NCI-H1417 (cell line): Measurements from ENCODE around the gene ERC2.
A peak's percentile ranks its signal among the peaks of the same experiment; 100 is the strongest.

Experiments
- DNase-seq, 3 experiments: peaks; one replicate each; lab custom pipeline; 2025; lab: John Stamatoyannopoulos, UW

Gene ERC2

DNA sequence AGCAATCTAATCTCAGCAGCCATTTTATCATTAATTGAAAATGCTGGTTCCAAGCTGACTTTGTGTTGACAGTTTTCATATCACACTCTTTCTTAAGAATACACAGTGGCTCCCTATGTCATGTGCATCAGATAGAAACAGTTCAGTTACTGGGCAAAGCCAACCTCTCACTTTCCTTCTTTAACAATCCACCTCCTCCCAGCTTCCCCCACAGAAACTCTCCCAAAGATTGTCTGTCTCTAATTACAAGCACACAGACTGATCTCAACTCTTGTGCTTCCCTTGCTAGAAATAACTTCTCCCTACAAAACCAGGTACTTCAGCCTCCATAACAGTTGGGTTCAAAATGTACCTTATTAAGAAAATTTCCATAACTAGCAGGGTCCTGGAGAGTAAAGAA lies 752.2 kb downstream of the ERC2 start:
- no peak for DNase-seq

DNA sequence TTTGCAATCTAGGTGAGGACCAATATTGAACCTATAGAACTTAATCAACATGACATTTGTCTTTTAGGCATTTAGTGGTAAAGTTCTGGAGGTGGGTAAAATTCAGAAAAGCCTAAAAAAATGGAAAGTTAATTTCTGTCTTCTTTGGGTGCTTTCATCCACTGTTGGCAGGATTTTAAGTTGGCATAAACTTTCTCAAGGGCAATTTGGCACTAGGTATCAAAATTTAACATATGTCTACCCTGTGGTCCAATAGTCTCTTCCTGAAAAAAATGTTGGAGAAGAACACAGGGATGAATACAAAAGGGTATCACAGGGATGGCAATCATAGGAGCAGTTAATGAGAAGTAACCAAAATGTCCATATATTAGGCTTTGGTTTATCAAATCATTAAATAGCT lies 754.2 kb downstream of the ERC2 start:
- DNase-seq: no peak

DNA sequence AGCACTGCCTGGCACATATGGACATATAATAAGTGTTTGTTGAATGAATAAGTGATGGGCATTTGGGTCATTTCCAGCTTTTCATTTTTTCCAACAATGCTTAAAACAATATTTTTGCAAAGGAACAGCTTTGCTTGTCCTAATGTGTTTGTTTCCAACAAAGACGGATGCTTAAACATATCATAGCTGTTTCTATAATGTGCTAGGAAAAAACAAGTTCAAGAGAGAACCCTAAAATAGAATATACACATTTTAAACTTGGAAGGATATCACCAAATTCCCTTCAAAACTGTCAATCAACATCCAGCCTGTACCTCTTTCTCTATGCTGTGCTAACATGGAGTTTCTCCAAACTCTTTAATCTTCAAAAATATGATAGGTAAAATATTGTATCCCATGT lies 756.6 kb downstream of the ERC2 start:
- DNase-seq: no peak

DNA sequence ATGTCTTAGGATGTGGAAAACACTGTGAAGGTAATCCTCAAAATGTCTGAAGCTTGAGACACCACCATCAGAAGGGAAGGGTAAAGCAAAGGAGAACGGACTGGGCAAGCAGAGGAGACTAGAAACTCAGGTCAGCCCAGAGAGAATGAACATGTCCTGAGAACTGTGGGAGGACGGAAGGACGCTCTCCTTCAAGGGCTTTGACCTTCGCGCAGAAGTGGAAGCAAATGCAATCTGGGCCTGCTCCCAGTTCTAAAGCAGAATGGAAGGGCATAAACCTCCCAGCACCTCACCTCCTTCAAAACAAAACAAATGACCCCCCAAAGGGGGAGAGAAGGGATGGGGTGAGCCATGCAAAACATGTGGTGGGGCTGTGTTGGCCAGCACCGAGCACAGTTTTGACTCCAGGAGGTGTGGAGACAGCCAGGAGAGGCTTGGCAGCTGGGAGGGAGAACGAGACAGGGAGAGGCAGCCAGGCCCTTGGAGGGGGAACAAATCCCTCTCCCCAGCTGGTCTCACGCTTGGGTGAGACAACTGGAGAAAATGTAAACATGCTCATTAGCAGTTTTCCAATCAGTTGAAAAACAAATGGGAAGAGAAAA lies 758.8 kb downstream of the ERC2 start:
- DNase-seq: no peak

DNA sequence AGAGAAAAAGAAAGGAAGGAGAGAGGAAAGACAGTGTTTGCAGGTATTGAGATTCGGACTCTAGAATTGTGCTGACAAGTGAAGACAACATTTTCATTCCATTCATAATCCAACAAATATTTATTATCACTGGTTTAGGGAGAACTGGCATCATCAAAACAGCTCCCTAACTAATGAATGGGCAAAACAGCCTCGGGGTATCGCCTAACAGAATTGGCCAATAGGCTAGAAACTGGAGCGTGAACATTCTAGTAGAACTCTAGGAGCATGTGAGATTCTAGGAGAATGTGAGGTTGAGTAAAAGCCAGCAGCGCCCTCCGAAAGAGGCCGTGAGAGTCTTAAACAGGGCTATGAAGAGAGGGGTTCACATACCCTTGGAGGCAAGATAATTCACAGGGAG lies 759.3 kb downstream of the ERC2 start:
- DNase-seq: no peak

DNA sequence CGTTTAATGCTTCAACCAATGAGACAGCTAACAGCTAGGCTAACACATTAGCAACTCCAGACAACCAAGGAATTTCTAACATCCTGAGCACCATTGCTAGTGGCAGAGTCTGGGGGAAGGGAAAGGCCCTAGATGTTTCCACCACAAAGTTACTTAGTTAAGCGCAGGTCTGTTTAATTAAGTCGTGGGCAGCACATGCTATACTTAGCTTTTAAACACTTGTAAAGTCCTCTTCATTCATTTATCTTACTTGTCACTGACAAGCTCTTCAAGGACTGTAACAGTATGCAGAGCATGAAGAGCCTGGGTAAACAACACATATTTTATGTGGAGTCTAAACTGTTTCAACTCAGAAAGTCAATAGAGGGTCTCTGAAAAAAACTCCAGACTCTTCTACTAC lies 760.0 kb downstream of the ERC2 start:
- DNase-seq: peak; percentile 12 to 80 (median 49)

DNA sequence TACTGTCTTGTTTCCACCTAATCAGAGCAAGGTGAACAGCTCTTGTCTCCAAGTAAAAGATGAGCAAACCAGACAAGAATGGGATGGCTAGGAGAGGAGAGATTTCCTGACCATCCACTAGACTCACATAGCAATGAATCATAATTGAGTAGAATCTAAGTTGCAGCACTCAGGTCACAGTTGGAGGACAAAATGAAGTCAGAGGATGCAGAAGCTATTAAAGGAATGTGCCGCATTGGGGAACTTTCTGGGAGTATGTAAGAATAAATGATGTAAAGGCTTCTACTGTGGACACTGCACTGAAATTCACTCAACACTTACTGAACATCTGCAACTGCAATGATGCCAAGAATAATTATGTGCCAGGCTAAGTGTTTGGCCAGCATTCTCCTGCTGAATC lies 763.7 kb downstream of the ERC2 start:
- no peak for DNase-seq

DNA sequence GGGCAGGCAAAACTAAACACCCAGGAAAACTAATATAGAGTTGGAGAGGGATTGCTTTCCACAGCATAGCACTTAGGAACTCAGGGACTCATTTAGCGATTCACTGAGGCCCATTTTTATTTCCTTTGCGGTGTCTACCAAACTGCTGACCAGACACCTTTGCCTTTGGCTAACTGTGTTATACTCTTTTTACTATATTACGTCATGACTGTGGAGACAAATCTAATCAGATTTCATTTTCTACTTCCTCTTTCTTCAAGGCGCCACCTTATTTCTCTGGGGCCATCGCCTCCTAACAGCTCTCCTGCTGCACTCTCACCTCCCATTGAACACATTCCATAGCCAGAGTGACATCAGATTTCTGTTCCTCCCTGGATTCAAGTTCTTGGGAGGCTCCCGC lies 765.4 kb downstream of the ERC2 start:
- DNase-seq: no peak

DNA sequence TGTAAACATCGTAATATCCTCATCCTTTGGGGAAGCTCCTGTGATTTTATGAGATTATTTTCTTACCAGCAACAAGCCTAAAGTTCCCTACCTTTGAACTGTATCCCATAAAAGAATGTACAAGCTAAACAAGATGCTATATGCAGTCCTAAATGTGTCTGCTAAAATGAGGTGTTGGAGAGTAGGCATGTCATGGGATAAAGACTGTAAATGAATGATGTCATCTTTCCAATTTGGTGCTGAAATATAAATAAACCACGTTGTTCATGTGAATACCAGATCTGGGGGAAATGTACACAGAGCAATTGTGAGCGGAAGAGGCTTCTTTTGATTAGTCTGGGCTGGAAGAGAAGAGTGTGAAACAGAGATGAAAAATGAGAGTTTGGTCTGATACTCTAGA lies 766.3 kb downstream of the ERC2 start:
- peak in 1 of 3 experiments; percentile 2 for DNase-seq

DNA sequence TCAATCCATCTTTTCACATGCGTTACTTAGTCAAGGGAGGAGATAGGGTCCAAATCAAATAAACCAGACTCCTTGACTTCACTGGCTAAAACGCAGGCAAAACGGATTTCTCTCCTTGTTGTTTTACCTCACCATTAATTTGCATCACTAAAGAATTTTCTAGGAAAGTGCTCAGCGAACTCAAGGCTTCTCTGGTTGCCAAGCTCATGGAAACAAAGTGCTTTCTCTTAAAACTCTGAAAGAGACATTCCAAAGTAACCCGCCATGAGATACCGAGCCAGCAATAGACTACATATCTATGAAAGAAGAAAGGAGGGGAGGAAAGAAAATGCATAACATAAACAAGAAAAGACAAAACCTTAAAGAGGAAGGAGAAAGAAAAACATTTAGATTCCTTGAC lies 769.4 kb downstream of the ERC2 start:
- DNase-seq: no peak

DNA sequence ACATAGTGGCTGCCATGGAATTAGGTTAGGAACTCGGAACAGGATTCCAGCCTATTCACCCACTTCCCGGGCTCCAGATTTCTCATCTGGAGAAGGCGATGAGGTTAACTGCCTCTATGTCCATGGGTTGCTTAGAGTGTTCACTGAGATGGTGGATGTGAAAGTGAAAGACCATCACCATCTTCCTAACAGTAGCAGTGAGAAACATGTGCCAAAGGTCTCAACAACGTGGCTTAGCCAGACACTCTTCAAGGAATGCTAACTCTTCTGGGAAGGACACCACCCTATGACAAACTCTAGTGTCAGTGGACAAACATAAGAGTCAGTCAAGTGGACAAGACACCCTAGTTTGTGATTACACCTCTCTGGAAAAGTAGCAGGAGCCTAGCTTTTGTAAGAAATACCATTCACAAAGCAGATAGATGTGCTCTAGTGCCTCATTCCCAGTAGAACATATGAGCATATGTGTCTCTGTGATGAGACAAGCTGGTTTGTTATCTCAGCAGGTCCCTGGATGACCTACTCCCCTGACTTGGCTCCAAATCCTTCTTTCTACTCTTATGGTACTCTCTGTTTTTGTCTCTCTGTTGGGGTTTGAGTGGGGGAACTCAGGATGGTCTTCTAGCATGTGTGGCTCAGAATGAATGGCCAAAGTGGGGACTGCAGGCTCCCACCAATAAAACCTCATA lies 770.9 kb downstream of the ERC2 start:
- DNase-seq: no peak

DNA sequence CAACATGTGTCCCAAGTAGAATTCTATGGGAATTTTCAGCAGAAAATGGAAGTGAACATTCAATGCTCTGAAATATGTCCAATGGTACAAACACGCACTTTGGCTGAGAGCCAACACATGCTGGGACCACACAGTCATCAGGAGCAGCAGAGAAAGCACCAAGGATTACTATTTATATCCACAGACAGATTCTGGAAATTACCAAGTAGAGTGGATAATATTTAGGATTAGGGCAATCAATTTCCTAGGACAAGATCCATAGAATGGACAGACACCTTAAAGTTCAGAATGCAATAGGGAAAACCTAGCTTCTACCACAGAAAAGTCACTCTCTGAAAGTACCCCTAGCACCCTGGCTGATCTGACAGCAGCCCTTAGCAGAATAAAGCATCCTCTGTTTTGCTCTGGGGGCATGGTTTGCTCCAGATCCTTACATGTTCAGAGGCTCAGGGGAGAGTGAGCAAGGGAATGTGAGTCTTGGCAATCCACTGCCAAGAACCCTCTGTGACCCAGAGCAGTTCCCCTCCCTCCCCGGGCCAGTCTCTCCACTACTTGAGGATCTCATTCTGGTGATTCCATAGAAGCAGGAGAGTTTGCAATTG lies 775.2 kb downstream of the ERC2 start:
- peak in 2 of 3 experiments; percentile 13 to 58 for DNase-seq

DNA sequence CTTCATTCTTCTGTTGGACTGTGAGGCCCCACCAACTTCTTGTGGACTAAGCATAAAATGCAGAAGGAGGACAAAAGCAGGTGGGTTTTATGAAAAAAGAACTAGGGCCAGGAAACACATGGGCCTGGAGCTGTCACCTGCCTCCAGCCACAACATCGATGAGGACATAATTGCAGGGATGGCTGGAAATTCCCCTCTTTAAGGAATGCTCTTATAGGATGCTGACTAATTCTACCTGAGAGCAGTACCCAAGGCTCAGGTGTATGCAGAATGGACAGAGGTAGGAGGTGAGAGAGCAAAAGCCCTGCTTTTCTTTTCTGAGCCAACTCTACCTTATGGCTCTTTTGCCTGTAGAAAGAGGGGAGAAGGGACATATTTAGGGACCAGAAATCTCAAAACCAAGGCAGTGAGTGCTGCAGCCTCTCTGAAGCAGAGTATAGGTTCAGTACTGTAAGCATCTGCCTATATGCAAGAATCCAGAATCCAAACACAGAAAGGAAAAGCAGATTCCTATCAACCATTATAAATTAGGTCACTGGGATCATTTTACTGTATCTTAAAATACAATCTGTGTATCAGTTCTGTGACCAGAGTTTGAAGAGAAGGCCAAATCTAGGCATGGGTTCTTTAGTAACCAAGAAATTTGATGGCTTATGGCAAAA lies 775.8 kb downstream of the ERC2 start:
- peak in 2 of 3 experiments; percentile 1 to 54 for DNase-seq

DNA sequence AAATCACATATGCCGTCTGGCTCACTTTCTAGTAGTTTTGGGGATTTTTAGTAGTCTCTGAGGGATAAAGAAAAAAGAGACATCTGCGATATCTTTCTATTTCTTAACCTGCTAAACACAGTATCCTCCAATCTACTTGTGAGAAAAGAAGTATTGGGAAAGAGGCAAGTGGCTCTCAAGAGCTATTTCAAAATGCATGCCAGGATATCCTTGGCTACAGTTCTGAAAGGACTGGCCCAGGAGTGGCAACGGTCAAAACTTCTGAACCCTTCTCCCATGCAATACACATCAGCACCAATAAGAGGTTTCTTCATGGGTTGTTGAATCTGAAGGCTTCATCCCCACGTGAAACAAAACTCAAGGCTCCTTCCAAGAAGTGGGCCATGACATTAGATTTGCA lies 777.1 kb downstream of the ERC2 start:
- peak in 1 of 3 experiments; percentile 24 for DNase-seq

DNA sequence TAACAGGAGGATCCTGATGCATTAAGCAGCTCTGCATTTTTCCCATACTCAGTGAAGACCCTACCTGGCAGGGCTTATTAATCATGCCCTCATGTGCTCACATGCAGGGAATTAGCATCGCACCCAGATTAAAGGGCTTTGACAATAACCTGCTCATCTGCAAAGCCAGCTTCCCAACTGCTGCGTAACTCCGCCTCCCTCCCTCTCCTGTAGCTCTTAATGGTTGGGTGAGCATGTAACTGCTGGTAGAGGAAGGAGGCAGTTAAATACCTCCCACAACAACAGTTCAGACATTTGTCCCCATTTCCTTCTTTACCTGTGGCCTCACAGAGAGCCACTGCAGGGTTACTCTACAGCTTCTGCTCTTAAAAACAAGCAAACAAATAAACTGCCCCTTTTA lies 777.5 kb downstream of the ERC2 start:
- DNase-seq: peak; percentile 48 to 69 (median 65)

DNA sequence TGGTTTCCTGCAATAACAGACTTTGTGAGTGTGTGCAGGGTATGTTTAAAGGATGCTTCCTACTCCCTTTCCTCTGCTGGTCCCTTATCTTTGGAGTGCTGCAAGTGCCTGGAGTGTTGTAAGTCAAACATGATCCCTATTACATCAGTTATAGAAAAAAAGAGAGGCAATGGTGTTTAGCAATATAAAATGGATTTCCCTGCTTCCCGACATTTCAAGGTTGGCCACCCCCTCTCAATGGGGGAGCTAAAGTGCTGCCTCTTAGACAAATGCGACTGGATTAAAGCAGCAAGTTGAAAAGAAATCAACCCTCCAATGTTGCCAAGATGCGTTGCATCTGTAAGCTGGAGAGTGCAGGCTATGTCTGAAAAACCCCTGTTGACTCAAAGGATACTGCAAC lies 778.1 kb downstream of the ERC2 start:
- peak; percentile 0 to 39 (median 37) for DNase-seq

DNA sequence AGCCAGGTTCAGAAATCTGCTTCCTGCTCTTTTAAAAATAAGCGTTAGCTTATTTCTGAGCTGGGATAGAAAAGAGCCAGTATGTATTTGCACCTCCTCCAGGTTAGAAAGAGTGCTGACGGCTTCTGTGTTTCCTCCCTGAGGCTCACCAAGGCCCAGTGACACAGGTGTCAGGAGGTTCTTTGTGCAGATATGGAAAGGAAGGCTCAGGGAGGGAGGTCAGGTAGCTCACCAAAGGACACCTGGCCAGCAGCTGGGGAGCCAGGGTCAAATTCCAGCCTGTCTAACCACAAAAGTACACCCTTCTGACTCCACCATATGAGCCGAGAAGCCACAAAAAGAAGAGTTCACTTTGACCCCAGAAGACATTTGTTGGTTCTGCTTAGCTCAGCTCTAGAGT lies 780.1 kb downstream of the ERC2 start:
- DNase-seq: no peak

DNA sequence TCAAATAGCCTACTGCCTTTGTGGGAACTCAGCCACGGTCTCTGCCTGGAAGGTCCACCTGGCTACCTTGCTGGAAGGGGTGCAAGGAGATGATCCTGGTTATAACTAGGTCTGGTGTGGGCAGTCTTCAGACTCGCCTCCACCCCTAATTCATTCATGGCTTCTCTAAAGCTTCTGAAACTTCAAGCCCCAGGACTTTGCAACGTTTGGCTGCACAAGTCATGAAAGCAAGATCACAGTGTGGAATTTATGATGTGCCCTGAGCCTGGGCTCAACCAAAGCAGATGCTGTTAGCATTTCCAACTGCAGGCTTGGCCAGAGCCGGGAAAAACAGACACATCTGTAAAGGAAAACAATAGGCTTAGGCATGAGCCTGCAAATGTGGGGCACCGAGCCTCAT lies 780.7 kb downstream of the ERC2 start:
- DNase-seq: no peak

DNA sequence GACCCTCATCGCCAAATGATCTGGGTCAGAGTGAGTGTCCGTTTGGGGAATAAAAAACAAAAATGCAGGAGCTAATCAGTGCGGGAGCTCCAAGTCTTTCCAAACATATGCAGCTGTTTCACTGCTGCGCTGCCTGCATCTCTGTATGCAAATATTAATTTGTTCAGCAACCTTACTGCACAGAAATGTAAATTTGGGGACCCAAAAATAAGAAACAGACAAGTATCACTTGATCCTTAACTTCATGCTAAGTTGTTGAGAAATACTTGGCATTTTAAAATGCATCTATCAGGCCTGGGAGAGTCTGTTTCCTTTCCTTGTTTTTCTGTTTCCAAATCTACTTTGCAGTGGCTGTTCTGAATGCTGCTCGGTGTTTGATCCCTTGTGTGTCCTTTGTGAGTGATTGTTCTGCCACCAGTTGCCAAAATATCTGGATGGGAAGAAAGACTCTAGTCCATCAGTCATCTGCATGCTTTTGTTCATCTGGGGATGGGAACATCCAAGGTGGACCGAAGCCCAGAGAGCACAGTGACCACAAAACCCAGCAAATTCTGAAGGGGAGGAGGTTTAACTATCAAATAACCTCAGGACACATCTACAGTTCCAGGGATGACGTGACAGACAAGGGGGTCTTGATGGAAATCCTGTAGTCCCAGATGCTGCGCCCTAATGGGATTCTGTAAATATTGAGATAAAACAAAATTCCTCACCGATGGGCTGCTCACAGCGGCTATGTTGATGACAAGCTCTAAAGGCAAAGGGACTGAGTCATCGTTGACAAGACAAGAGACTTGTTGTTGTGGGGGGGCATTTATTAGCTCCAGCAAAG lies 781.6 kb downstream of the ERC2 start:
- no peak for DNase-seq

DNA sequence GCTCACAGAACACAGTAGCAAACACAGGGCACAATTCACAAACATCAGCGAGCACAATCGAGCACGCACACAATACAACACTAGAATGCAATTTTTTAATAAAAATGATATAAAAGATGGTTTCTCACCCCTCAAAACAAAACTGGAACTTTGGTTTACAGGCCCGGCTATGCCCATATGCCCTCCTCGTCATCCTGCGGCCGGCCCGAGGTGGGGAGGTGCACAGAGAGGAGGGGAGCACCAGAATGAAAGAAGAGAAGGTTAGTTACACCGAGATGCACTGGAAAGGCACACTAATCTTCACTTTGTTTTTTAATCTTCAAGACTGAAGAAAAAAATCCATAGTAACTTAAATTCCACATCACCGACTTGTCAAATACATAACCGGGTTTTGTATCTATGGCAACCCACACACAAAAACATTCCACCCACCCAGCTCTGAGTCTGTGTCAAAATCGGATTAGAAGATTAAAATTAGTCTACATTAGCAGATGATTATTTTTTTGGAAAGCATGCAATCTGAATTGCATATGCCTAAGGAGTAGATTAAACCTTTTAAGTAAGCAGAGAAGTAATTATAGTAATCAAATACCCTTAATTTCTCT lies 784.5 kb downstream of the ERC2 start:
- DNase-seq: no peak

DNA sequence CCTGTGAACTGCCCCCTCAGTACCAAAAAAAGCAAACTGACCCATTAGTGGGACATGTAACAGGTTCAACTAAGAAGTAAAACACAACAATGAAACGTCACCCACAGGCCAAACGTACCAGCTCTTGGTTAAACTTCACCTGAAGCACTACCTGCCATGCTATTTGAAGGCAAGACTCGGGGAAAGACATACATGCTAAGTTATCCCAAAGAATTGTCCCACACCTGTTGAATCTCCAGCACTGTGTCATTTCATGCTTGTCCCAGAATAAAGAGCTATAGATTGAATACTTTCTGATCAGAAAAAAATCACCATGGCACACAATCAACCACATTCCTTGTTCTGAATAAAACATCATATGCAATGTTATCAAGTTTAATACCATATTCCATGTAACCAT lies 785.8 kb downstream of the ERC2 start:
- DNase-seq: no peak
